ENCODE measurements around the gene UCK1.

- no peak for TF ChIP-seq CTCF (conservative IDR thresholded peaks at IDR 0.05)
- TF ChIP-seq EZH2 (IDR thresholded peaks at IDR 0.05; ENCODE audit: low read depth), result no peak
Measured at GRCh38 chr9:131495785-131496184, 35.3 kb downstream of the UCK1 start.
